ENCODE measurements around the gene CABLES2.

The CABLES2 gene

DNA sequence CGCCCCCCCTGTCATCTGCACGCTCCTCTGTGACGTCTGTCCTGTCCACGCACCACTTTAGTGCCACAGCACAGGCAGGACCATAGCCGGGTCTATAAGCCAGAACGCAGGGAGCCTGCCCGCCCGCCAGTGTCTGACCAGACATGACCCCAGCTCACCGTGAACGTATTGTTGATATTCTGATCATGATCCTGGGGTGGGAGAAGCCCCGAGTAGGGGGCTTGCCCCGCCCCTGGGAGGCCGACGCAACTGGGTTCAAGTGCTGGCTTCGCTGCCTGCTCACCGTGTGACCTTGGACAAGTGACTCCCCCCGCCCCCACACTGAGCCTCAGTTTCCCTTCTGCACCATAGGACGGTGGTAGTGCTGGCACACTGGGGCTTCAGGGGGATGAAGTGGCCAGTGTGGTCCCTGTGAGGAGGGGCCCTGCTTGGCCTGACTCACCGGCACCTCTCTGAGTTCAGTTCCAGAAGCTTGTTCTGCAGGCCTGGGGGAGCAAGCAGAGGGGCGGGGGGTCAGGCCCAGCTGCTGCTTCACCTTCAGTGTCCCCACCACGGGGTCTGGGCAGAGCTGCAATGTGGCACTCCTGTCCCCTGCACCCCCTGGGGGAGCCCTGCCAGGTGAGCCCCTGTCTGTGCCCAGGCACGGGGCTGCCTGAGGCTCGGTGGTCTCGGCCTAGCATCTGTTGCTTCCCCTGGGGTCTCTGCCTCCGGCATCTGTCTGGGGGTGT, 11.1 kb upstream of the CABLES2 start:
- DNase-seq = no peak

DNA sequence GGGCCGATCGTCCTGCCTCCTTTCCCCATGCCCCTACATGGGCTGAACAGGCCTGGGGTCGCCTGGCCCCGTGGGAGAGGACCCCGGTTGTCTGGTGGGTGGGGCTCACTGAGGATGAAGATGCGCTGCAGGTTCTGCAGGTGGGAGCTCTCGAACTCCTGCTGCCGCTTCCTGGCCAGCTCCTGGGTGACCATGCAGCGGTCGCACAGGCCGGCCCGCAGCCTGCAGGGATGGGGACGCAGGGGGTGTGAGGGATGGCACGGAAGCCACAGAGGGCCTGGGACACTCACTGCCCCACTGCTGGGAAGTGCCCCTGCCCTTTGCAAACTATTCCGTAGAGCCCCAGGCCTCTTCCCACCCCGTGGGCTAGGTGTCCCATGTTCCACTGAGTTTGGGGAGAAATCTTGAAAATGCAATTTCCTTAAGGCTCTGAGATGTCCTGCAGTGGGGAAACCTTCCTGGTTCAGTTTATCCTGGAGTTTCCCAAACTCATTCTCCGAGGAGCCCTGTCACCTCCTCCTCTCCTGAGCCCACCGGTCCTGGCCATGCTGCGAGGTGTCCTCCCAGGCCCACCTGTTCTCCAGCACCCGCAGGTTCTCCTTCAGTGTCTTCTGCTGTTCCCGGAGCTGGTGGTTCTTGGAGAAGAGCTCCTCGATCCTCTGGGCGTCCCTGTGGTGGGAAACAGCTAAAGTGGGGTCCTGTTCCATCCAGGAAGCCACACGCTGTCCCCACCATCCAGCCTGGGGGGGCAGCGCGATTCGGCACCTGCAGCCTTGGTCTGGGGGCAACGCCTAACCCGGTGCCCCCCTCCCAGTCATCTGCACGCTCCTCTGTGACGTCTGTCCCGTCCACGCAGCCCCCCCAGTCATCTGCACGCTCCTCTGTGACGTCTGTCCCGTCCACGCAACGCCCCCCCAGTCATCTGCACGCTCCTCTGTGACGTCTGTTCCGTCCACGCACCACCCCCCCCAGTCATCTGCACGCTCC, 9.9 kb upstream of the CABLES2 start:
- no peak for DNase-seq

DNA sequence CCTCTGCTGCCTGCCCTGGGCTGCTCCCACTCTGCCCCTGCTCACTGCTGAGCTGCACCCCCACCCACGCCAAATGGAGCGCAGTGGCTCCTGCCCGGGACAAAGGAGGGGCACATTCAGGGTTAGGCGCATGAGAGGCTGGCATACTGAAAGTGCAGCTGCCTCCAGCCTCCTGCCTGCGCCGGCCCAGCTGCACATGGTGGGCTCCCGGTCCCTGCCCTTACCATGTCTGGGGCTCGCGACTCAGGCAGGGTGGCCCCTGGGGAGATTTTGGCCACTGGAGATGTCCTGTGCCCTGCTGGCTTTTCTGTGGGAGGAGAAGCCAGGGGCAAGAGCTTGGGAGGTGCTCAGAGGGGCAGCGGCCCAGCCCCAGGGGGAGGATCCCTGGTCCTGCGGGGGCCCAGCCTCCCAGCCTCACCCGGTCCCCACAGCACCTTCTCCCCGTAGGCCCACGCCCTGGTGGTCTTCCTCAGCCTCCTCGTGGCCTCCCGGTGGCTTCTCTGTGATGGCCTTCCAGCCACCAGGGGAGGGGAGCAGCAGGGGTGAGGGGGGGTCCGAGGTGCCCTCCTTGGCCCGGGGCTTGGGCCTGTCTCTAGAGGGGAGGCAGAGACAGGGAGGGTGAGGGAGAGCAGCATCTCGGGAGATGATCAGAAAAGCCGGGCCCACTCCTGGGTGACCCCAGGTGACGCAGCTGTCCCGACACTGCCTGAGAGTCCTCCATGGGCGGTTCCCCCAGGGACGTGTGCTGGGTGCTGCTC, 8.4 kb upstream of the CABLES2 start:
- DNase-seq = no peak

DNA sequence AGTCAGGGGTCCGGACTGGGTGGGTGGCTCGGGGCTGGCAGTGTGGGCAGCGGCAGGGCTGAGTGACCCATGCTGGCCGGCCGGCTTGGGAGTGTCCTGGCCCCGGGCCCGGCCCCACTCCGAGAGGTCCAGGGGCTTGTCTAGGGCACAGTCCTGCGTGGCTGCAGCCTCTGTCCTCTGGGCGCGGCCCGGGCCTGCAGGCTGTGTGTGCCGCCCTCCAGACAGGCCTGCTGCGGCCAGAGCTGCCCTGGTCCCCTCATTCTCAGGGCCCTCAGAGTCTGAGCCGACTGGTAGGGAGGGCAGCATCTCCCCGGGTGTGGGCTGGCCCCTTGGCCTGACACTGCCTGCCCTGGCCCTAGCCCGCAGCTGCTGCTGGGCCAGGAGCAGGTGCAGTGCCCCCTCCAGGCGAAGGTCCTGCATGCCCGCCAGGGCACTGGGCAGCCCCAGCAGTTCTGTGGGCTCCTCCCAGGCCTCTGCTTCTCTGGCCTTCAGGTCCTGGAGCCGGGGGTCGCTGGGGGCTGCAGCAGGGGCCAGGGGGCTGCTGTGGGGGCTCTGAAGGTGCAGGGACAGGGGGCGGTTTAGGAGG, 6.9 kb upstream of the CABLES2 start:
- DNase-seq = no peak

DNA sequence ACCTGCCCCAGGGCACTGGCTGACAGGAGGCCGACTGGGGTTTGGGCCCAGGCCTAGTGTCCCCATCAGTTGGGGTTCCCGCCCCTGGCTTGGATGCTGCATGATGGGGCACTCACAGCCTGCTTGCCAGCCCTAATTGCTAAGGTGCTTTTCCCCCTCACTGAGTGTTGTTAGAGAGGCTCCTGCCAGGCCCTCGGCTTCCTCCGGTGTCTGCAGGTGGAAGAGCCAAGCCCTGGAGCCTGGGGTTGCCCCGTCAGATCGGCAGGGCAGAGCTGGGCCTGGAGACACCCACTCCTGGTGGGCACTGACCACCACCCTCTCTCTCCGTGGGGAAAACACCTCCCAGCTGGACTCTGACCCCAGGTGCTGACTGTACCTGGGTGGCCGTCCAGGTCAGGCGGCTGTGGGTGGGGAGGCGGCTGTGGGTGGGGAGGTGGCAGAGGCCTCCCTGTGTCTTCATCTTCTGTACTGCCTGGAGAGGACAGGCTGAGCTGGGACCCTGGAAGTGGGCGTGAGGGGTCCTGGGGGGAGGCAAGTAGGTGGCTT, 6.0 kb upstream of the CABLES2 start:
- DNase-seq = no peak

DNA sequence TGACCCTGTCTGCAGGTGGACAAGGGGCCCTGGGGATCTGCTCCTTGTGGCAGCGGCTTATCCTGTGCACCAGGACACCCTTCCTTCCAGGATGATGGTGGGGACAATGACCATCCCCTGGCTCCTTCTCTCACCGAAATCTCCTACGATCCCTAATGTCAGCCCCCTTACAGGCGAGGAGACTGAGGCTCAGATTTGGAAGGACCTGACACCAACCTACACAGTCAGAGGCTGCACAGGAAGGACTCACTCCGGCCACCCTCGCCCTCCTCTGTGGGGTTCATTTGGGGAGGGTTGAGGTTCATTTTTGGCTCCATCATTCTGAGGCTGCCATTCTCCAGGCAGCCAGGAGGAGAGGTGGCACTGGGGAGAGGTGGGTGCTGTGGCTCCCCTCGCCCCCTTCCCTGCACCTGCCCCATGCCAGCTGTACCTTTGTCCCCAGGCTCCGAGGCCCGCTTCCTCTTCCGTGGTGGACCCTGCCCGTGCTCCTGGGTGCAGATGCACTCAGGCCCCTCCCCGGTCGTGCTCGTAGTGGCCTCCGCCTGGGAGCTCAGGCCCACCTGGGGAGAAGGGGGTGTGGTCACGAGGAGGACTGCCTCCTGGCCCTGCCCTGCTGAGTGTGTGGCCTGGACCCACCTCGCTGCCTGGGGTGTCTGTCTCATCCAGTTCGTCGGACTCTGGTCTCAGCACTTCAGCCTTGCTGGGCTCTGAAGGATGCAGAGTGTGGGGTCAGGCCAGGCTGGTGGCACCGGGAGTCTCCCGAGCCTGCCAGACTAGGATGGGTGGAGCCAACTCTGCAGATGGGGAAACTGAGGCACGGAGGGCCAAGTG, 5.3 kb upstream of the CABLES2 start:
- DNase-seq = no peak

DNA sequence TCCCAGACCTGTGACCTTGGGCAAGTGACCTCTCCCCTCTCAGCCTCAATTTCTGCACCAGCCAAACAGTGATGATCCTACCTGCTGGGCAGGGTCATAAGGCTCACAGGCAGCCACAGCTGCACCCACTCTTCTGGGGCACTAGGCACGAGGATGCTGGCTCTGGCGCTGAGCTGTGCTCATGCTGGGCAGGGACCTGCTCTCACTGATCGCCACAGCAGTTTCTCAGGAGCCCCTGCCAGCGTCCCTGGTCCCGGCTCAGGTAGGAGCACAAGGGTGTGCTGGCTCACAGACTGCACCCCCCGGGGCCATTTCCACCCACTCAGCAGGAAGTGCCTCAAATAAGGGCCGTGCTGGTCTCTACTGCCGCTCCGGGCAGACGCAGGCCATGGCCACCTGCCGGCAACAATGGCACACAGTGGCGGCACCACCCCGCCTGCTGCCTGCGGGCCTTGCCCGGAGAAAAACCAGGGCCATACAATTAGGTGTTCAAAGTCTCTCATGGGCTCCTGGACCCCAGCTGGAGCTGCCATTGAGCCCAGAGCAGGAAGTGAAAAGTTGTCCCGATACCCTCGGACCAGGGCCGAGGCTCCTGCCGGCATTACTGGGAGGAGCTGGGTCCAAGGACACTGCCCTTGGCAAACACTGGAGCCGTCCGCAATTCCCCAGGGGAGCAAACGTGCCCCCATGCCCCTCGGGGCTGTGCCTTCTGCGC, 4.6 kb upstream of the CABLES2 start:
- peak; percentile 46 to 76 for DNase-seq

DNA sequence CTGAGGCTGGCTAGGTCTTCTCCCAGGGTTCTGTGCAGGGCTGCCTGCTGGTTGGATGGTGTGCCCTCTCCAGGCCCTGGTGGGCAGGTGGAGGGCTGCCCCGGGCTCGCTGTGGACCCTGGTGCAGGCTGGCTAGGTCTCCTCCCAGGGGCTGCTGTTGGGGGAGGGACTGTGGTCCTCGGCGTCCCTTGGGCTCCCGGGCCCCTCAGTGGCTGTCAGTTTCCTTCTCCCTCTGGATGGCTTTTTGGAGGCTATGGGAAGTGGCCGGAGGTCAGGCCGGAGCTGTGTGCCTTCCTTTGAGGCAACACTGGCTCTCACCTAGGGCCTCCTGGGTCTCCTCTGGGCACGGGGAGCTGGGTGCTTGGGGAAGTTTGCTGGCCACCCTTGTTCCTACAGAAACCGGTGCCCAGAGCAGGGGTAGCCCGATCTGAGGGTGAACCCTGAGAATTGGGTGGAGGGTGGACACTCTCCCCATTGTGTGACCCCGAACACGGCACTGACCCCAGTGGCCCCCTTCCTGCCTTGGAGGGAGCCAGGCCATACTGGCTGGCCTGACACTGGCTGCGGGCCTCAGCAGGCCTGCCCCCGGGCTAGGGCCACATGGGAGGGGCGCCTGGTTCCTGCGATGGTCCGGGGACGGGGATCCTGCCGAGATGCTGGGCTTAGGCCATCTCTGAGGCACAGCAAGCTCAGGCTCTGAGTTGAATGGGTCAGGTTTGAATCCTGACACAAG, 3.8 kb upstream of the CABLES2 start:
- DNase-seq = no peak

DNA sequence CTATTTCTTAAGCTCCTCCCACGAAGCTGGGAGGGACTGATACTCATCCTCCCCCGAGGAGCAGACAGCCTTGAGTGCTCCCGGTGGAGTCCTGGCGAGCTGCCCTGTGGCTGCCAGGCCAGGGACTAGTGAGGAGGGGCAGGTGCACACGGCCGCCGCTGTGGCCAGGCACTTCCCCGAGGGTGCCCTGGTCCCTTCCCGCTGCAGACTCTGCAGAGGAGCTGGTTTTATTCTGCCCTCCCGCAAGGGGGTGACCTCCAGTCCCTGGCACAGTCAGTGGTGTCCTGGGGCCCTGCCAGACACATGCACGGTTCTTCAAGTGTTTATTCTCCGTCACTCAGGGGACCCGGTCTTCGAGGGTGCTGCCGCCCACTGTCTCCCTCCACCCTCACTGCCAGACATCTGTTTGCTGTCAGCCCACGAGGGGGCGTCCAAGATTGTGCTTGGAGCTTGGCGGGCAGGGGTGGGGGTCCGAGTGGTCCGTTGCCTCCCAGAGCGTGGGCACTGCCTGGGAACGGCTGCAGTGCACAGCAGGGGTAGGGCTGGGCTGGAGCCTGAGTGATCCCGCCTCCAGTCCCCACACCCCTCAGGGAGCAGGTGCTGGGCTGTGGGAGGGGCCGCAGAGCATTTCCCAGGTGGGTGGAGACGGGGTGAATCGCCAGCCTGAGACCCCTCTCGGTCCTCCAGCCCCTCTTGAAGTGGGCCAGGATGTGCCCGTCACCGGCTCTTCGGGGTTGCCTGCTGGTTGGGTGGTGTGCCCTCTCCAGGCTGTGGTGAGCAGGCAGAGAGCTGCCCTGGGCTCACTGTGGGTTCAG, 3.1 kb upstream of the CABLES2 start:
- DNase-seq = peak; percentile 53 to 54

DNA sequence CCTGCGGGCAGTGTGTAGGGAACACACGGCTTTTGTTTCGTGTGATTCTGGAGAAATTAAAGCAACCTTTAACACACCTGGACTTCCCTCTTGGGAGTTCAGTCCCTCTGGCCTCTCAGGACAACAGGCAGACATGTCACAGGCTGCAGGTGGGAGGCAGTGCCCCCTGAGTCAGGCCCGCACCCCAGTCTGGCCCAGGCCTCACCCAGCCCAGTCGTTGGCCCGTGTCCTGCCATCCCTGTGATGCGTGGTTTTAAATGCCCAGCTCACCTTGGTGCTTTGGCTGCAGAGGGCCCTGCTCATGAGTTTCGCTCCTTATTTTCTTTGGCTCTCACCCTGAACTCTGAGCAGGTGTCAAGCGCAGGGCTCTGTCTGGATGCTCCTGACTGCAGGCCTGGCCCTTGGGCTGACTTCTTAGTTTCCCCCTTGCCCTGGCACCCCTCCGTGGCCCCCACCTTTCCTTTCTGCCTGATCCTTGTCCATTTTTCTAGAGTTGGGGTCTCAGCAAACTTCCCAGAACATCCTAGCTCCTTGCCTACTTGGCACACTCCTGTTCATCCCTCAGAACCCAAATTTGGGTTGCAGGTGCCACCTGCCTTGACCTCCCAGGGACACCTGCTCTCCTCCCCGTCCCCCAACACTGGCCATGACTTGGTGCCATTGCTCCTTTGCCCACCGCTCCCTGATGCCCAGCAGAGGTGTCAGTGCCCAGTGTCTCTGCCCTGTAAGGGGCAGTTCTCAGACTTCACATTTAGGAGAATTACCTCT, 2.2 kb upstream of the CABLES2 start:
- DNase-seq = no peak

DNA sequence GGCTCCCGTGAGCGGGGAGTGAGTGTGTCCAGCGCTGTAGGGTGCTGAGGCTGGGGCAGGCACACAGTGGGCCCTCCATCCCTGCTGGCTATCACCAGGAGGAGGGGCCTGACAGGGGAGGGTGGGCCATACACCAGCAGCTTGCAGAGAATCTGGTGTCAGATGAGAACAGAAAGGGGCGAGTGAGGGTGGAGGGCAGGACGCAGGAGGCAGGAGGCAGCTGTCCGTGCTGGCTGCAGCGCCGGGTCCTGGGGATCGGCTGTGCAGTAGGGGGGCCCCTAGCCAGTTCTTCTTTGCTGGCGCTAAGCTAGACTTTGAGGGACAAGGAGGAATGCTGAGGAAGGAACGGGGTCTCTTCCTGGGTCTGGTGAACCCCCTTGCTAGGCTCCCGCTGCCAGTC, 1.6 kb upstream of the CABLES2 start:
- no peak for DNase-seq

DNA sequence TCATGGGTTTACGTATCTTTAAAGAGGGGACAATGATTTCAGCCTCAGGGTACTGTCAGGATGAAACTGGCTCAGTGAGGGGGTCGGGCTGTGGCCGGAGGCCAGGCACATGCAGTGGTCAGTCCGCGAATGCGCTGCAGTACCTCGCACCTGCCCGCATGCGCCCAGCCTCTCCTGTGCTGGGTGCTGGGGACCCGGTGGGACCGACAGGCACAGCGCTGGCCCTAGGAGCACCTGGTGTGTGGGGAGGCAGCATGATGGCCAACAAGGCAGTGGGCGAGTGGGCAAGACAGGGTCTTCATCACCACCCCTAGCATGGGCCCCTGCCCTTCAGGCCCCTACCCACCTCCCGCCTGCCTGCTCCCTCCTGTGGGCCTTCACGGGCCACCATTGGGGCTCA, 970 bp upstream of the CABLES2 start:
- no peak for DNase-seq

DNA sequence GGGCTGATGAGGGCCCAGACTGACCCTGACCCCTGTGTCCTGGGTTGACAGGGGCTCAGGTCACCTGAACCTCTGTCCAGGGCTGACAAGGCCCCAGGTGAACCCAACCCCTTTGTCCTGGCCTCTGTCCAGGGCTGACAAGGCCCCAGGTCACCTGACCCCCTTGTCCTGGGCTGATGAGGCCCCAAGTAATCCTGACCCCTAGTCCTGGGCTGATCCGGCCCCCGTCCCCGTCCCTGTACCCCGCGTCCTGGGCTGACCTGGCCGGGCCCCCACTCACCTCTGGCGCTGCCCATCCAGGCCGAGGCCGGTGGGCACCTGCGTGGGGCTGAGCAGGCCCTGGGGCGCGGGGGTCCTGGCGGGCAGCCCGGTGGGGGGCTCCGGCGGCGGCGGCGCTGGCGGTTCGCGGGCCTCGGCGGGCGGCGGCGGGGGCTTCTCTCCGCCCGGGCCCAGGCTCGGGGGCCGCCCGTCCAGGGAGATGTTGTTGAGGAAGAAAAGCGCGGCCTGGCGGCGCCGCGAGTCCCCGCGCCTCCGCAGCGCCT, 379 bp downstream of the CABLES2 start:
- no peak for DNase-seq

DNA sequence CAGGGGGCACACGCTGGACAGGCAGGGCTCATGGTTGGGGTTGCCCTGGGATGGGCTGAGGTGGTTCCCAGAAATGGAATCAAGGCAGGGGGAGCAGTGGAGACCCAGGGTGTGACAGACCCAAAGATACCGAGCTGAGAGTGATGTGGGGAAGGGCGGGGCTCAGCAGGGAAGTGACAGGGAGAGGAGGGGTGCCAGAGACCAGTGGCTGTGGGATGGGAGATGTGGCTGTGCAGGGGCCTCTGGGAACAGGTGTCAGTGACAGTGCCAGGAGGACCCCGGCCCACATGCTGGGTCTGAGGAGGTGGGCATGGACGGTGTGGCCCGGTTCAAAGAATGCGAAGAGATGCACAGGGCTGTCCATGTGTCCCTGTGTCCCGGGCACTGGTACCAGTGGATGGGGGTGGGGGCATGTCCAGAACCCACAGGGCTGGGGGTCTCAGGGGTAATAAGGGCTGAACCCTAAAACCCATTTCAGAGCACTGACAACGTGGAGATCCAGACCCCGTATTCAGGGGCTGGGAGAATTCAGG, 1.0 kb downstream of the CABLES2 start:
- no peak for DNase-seq

DNA sequence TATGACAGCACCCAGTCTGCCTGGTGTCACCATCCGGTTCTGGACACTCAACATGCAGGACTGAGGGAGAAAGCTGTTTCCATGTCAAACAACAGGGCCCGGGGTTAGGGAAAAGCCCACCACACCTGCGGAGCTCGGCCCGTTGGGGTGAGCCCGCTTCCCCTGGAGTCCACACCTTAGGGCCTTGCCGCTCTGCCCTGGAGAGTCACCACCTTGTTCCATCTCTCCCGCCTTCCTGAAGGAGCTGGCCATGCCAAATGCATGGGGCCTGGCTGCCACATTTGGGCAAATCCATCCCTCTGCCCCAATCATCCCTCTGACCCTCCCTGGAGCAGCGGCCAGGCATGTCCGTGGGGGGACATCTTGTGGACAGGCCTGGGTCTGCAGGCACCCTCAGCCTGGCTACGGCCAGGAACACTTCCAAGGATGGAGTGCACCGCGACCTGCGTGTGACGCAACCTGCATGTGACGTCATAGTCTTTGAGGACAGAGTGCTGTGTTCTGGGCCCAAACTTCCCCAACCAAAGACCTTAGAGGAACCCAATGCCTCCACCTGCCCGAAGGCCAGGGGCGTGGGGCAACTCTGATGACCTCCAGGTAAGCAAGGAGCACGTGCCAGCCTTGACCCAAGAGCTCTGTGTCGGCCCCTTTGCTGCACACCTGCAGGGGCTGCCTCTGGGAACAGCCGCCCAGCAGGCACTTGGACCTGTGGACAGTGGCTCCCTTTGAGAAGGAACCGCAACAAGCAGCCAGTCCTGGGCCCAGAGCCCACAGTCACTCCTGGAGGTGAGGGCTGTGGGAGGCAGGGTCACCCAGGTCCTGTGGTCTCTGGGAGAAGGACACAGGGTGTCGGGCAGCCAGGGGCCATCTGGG, 1.7 kb downstream of the CABLES2 start:
- no peak for DNase-seq

DNA sequence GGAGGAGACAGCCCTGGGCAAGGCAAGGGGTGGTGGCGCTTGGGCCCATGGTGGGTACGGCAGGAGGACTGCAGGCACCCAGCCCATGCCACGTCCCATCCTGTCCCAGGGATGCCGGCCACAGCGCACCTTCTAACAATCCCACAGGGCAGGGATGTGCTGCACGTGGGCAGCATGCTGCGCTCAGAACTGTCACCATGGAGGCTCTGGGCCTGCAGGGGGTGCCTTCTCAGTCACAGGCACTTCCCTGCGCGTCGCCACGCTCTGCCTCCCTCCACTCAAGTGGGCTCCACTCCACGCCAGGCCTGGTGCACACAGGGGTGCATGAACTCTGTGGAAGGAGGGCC, 2.4 kb downstream of the CABLES2 start:
- DNase-seq = no peak

DNA sequence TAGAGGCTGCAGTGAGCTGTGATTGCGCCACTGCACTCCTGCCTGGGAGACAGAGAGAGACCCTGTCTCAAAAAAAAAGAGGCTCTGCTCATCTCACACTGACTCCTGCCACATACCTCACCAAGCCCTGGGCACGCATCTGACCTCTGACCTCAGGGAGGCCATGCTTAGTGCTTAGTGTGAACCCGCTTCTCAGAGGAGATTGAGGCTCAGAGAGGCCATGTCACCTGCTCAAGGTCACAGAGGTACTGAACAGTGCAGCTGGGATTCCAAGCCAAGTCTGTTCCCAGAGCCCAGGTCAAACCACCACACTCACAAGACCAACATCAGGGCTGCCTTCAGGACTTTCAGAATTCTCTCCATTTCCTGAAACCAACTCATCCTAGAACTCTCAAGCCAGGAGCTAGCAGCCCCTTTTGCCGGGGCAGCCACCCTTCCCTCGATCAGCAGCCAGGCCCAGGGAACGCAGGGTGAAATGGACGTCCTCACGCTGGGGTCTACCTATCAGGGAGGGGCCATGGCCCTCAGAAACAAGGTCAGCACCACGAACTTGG, 2.9 kb downstream of the CABLES2 start:
- no peak for DNase-seq

Measured in NCI-H2081 (cell line).